HG03565 (cell line): ENCODE data around the gene SH3RF2.
A peak's percentile ranks its signal among the peaks of the same experiment; 100 is the strongest.
"Not testable (repeated sequence)": the region's sequence is repeated elsewhere in the genome, so short reads cannot be mapped to it uniquely, and the experiment has no call there.

Experiments
- ATAC-seq: cut with Tn5 transposase; IDR thresholded peaks from one replicate; pipeline ENCODE4 v1.9.1; 2021; ENCODE audit warnings: mild to moderate bottlenecking, moderate library complexity; ENCODE audit not compliant: unreplicated experiment

SH3RF2 gene

DNA sequence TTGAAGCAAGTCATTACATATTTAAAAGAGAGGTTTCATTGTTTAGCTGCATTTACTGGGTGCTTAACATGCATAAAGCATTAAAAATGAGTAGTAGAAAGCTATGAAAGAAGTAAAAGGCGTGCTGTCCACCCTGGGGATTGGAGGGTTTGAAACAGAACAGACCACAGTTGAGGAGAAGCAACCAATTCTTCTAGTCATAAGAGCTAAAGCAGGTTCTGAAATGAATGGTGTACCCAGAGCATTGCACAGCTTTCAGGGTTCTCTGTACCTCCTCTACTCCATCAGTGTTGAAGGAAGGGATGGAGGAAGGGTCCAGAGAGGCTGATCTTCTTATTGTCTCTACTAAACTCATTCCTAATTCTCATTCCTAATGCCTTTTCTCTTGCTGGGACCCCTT is 68.9 kb downstream of the SH3RF2 start:
- peak; percentile 36 for ATAC-seq

- ATAC-seq, result no peak
These were observed 69.3 kb downstream of the SH3RF2 start for GRCh38 chr5:146005723-146006122.

- ATAC-seq, result no peak
These were observed 70.3 kb downstream of the SH3RF2 start for GRCh38 chr5:146006470-146007190.

GRCh38 chr5:146007270-146007669 is 70.9 kb downstream of the SH3RF2 start:
- ATAC-seq, result no peak

DNA sequence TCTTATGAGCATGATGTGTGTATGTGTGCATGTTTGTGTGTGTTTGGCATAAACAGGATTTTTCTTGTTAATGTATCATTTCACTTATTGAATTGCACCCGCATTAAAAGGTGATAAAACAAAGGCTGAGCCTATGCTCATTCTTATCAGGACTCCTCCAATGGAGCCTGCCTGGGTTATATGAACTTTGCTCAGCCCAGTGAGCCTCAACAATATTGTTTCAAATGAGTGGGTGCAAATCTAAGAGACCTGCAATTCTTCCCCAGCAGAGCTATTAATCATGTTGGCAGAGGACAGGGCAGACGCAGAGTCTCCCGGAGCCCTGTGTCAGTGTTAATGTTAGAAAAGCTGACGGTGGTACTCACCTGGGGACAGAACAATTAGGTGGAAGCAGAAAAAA is 71.6 kb downstream of the SH3RF2 start:
- no peak for ATAC-seq

DNA sequence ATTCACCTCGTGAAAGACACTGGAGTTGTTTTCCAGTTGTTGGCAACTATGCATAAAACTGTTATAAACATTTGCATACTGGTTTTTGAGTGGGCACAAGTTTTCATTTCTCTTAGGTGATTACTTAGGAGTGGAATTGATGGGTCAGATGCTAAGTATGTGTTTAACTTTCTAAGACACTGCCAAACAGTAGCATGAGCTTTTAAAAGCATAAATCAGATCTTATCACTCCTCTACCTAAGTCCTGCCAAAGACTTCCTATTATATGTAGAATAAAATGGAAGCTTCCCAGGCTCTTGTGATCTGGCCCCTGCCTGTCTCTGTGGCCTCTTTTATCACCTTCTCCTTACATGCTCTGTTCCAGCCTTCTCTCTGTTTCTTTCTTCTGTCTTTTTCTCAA is 72.6 kb downstream of the SH3RF2 start:
- ATAC-seq, result no peak

DNA sequence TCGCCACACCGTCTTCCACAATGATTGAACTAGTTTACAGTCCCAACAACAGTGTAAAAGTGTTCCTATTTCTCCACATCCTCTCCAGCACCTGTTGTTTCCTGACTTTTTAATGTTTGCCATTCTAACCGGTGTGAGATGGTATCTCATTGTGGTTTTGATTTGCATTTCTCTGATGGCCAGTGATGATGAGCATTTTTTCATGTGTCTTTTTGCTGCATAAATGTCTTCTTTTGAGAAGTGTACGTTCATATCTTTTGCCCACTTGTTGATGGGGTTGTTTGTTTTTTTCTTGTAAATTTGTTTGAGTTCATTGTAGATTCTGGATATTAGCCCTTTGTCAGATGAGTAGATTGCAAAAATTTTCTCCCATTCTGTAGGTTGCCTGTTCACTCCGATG is 74.1 kb downstream of the SH3RF2 start:
- ATAC-seq, result not testable (repeated sequence)

- ATAC-seq, result no peak
These were observed 77.4 kb downstream of the SH3RF2 start for GRCh38 chr5:146013761-146014160.

DNA sequence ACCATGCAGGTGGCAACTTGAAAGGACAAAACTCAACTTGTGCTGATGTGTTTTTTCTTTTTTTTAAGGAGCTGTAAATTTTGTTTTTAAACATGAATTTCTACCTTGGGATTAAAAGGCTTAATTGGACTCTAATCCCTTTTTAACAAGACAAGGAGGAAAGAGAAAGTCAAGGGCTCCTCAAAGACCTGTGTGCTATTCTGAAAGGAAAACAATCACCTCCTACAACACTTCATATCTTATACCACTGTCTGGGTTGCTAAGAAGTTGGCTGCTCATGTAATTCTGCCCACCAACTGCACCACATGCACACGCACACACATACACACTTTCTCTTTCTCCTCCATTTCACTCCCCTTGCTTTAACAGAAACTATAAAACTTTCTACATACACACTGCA is 78.6 kb downstream of the SH3RF2 start:
- ATAC-seq, result no peak

DNA sequence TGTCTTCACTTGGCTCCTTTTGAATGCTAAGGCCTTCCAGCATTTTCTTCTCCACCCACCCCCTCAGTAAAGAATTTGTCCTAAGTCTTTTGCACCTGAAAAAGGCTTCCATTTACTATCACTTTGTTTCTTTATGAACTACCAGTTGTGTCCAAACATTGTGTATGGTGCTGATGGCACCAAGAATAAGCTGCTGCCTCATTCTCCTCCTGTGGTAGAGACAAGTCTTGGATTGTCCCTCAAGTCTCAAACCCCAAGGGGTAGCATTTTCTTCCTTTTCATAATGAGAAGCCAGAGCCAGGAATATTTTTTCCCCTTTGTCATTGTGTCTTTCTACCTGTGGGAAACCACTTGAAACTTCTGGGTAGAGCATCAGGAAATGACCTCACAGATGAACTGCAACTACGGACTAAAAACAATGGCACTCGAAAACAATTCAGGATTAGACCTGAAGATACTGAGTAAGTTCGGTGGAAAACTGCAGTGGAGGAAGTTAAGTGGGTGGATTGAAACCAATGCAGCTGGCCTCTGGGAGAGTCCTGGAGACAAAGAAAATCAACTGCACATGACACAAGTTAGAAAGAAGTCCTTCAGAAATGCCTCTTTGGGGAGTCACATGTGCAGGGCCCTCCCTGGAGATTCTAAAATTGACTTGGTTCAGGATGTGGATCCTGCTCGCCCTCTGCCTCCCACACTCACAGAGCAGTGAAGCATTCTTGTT is 80.5 kb downstream of the SH3RF2 start:
- ATAC-seq, result no peak

- ATAC-seq, result no peak
These were observed 82.4 kb downstream of the SH3RF2 start for GRCh38 chr5:146018514-146019375.

DNA sequence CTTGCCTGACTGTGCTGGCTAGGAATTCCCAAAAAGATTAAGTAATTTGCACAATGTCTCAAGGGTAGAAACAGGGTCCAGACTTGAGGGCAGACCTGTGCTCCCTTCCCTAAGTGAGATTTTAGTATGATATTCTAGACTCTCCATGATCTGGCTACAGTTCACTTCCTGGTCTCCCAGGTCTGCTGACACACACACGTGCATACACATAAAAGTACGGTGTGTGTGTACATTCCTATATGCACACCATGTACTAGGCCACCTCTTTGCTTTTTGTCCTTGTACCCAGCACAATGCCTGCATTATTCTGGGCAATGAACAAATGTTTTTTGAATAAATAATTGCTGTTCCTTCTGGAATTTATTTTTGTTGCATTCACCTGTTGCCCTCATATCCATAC is 83.7 kb downstream of the SH3RF2 start:
- ATAC-seq, result no peak

DNA sequence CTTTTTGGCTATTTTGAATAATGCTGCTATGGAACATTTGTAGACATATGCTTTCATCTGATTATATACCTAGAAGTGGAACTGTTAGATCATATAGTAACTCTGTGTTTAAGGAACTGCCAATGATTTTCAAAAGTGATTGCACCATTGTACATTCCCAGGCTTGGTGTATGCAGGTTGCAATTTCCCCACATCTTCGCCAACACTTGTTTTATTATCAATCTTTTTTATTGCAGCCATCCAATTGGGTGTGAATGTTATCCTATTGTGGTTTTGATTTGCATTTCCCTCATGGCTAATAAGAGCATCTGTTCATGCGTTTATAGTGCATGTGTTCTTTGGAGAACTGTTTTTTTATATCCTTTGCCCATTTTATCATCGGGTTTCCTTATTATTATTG is 87.7 kb downstream of the SH3RF2 start:
- no peak for ATAC-seq

- no peak for ATAC-seq
These were observed 88.8 kb downstream of the SH3RF2 start for GRCh38 chr5:146025114-146025680.

DNA sequence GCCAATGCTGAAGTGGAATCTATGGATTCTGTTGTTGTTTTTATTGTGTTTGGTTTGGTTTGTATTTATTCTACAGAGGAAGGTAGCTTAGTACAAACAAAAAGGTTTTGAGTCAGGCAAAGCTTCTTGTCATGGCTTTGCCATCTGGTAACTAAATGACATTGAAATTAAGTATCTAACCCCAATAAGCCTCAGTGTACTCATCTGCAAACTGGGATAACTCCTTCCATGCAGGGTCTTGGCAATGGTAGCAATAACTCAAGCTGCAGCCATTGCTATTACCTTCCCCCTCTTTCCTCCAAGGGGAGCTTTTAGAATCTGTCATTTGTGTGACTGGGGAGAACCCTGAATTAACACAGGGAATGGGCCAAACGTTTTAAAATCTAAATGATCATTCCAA is 89.3 kb downstream of the SH3RF2 start:
- no peak for ATAC-seq

DNA sequence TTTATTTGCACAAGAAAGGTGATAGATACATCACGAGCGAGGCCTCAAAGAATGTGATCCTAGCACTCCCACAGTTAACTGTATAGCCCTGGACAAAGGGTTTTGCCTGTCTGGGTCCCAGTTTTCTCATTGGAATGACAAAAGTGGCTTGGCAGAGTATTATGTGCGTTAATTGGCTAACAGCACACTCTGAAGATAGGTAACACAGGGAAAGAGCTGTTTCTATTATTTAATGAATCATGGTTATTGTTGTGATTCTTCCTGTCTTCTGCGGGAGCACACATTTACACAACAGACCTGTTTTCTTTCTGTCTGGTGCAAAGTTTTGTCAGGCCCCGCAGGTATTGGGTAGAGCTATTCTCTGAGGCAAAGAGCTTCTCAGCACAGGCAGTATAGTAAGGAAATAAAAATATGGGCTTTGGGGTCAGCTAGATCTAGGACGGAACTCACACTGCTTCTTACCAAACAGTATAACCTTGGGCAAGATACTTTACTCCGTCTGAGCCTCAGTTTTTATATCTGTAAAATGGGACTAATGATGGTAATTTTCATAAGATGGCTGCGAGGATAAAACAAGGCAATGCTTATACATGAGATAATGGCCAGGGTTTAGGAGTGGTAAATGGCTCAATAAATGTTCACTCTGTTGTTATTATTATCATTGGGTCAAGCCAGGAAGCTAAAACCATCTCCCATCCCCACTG is 90.1 kb downstream of the SH3RF2 start:
- no peak for ATAC-seq

- no peak for ATAC-seq
These were observed 91.4 kb downstream of the SH3RF2 start for GRCh38 chr5:146027751-146028150.

- no peak for ATAC-seq
These were observed 96.5 kb downstream of the SH3RF2 start for GRCh38 chr5:146032911-146033310.

DNA sequence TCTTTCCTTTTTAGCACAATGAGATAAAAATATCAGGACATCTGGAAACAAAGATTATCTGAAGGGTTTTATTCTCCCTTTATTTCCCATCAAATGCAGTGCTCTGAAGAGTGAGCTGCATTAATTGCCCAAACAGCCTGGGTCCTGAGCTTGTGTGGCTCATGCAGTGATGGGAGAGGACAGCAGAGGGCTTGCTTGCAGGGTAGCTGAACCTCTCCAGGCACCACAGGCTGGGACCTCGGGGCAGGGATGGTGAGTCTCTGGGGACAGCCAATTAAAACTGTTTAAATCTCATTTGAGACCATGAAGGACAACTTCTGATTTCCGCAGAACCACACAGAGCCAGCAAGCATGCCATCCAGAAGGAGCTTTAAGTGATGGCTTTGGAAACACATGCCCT is 97.7 kb downstream of the SH3RF2 start:
- no peak for ATAC-seq

DNA sequence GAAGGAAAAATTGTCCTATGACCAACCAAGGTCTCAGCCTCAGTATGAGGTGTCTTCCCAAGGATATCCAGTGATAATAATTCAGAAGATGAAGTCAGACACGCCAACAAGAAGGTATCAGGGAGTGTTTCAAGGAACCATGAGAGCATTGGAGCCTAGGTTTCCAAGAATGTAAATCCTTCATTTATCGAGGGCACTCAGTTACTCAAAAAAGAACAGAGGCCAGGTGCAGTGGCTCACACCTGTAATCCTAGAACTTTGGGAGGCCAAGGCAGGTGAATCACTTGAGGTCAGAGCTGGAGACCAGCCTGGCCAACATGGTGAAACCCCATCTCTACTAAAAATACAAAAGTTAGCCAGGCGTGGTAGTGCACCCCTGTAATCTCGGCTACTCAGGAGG is 98.2 kb downstream of the SH3RF2 start:
- ATAC-seq, result no peak

DNA sequence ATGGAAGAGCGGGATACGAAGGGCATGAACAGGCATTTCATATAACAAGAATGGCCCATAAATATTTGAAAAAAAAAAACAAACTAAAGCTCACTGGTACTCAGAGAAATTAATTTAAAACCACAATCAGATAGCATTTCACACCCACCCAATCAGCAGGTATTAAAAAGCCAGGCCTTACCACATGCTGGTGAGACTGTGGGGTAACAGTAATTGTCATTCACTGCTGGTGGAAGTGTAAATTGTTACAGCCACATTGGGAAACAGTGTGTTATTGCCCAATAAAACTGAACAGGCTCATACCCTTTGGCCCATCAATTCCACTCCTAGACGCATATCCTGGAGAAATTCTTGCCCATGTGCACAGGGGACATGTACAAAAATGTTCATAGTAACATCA is 103.0 kb downstream of the SH3RF2 start:
- no peak for ATAC-seq
